H1 (cell line): Measurements from ENCODE around the gene ERFE.

Experiments
- CTCF ChIP-seq, 3 experiments: IDR thresholded peaks; 1 replicate in 2 of 3; 2 replicates in 1 of 3; pipeline versions ENCODE4 v1.5.1 to v1.6.1; 2011; ENCODE audit warnings: low read length in 3 of 3, mild to moderate bottlenecking in 3 of 3, inconsistent platforms in 2 of 3, low read depth in 1 of 3, moderate library complexity in 1 of 3; ENCODE audit not compliant: insufficient read depth in 1 of 3; ENCODE audit errors: control extremely low read depth in 1 of 3
- EZH2 ChIP-seq: fragments of 200-600 bp; sonication (generic); IDR thresholded peaks from 2 replicates; pipeline ENCODE4 v1.7.1; 2012; ENCODE audit warnings: low read depth, mild to moderate bottlenecking, moderate library complexity, low read length, inconsistent platforms; ENCODE audit not compliant: severe bottlenecking
- JUN ChIP-seq: IDR thresholded peaks from 2 replicates; pipeline ENCODE4 v1.6.1; 2011; ENCODE audit warnings: low read depth, mild to moderate bottlenecking, improper control_type of control experiment, low read length
- JUND ChIP-seq: IDR thresholded peaks from 2 replicates; pipeline ENCODE4 v1.6.1; 2011; ENCODE audit warnings: mild to moderate bottlenecking, improper control_type of control experiment, low read length
- POLR2A ChIP-seq, 2 experiments: IDR thresholded peaks; 1 replicate in 1 of 2; 2 replicates in 1 of 2; pipeline ENCODE4 v1.6.1; 2011; ENCODE audit warnings: low read depth in 2 of 2, low read length in 2 of 2, mild to moderate bottlenecking in 2 of 2; ENCODE audit errors: control extremely low read depth in 1 of 2
- SP1 ChIP-seq: IDR thresholded peaks from 2 replicates; pipeline ENCODE4 v1.6.1; 2011; ENCODE audit warnings: low read depth, low read length

DNA sequence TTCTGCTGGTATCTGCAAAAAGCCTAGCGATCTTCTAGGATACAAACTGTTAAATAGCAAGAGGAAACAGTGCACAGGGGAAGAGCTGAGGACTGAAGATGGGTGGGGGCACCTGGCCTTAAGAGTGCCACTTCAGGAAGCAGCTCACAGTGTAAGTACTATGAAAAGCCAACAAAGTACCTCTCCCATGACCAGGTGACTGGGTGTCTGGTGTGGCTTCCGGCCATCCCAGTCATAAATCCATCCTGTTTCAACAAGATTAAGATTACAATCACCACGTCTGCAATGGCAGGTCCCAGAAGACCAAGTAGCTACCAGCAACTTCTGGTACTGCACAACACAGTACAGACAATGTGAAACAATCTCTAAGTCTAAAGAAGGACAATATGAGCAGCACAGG lies 15.9 kb downstream of the ERFE start:
- no peak for TF ChIP-seq CTCF (IDR thresholded peaks at IDR 0.05; ENCODE audit: control extremely low read depth in 1 of 3, insufficient read depth in 1 of 3, low read depth in 1 of 3, low read length in 3 of 3)
- TF ChIP-seq POLR2A (IDR thresholded peaks at IDR 0.05; ENCODE audit: control extremely low read depth in 1 of 2, low read depth in 2 of 2, low read length in 2 of 2), result no peak
- TF ChIP-seq EZH2, result no peak
- no peak for TF ChIP-seq JUND
- TF ChIP-seq JUN, result no peak
- no peak for TF ChIP-seq SP1
